Neural cell (in vitro differentiated cells): ENCODE data around the gene ARHGAP35. TPM values are rescaled to one million over a fixed set of nuclear protein-coding genes. Genes with fewer than 3 reads are reported as not detected.

ENCODE experiments used
- H2AFZ ChIP-seq: fragments of 200-600, 300-800 bp; sonication (generic), shearing (Covaris generic); 2 replicates; pipeline ENCODE4 v1.6.0; 2014; ENCODE audit warnings: low read depth, mild to moderate bottlenecking, antibody characterized with exemption, low read length, moderate library complexity
- H3F3A ChIP-seq: fragments of 200-600 bp; shearing (Covaris generic); 2 replicates; pipeline ENCODE4 v1.6.1; 2016; ENCODE audit warnings: mild to moderate bottlenecking, moderate library complexity, mixed read lengths, antibody characterized with exemption, low read length; ENCODE audit not compliant: insufficient read depth, poor library complexity, severe bottlenecking
- H3K27ac ChIP-seq: fragments of 200-600, 300-800 bp; sonication (generic), shearing (Covaris generic); 2 replicates; pipeline ENCODE4 v1.5.1; 2014; ENCODE audit warnings: mild to moderate bottlenecking, low read length, moderate library complexity
- H3K27me3 ChIP-seq: fragments of 300-800, 200-600 bp; sonication (generic), shearing (Covaris generic); 2 replicates; pipeline ENCODE4 v1.6.0; 2014; ENCODE audit warnings: mild to moderate bottlenecking, low read depth, low read length, moderate library complexity; ENCODE audit not compliant: insufficient read depth
- H3K36me3 ChIP-seq: fragments of 300-800, 200-600 bp; sonication (generic), shearing (Covaris generic); 2 replicates; pipeline ENCODE4 v1.5.1; 2014; ENCODE audit warnings: mild to moderate bottlenecking, antibody characterized with exemption, low read length, moderate library complexity; ENCODE audit not compliant: insufficient read depth
- H3K4me2 ChIP-seq: fragments of 300-800, 200-600 bp; sonication (generic), shearing (Covaris generic); 2 replicates; pipeline ENCODE4 v1.6.0; 2014; ENCODE audit warnings: mild to moderate bottlenecking, low read length
- H3K4me3 ChIP-seq: fragments of 300-800, 200-600 bp; sonication (generic), shearing (Covaris generic); 2 replicates; pipeline ENCODE4 v1.5.1; 2014; ENCODE audit warnings: mild to moderate bottlenecking, low read length, moderate library complexity
- H3K79me2 ChIP-seq: fragments of 200-600 bp; shearing (Covaris generic); replicated peaks from 2 replicates; pipeline ENCODE4 v1.6.0; 2014; ENCODE audit warnings: mild to moderate bottlenecking, low read length, moderate library complexity; ENCODE audit not compliant: insufficient read depth
- H3K9ac ChIP-seq: fragments of 300-800, 200-600 bp; sonication (generic), shearing (Covaris generic); 2 replicates; pipeline ENCODE4 v1.6.1; 2016; ENCODE audit warnings: mild to moderate bottlenecking, low read length, mixed read lengths
- H3K9me2 ChIP-seq: fragments of 200-600 bp; shearing (Covaris generic); 2 replicates; pipeline ENCODE4 v1.6.1; 2016; ENCODE audit warnings: mild to moderate bottlenecking, low read length, mixed read lengths; ENCODE audit not compliant: insufficient read depth
- H3K9me3 ChIP-seq: fragments of 200-600, 300-800 bp; sonication (generic), shearing (Covaris generic); 2 replicates; pipeline ENCODE4 v1.6.1; 2016; ENCODE audit warnings: mild to moderate bottlenecking, mixed run types, low read length, moderate library complexity, mixed read lengths
- H4K20me1 ChIP-seq: fragments of 200-600 bp; shearing (Covaris generic); 2 replicates; pipeline ENCODE4 v1.6.1; 2016; ENCODE audit warnings: mild to moderate bottlenecking, mixed run types; ENCODE audit not compliant: insufficient read depth
- CTCF ChIP-seq: fragments of 450-650 bp; IDR thresholded peaks from 2 replicates; pipeline ENCODE4 v1.5.1; 2014; ENCODE audit warnings: antibody characterized with exemption, mild to moderate bottlenecking, moderate library complexity; ENCODE audit not compliant: poor library complexity, severe bottlenecking
- EP300 ChIP-seq: fragments of 450-650 bp; conservative IDR thresholded peaks from 2 replicates; pipeline ENCODE4 v1.6.1; 2014; ENCODE audit warnings: antibody characterized with exemption, mild to moderate bottlenecking, moderate library complexity; ENCODE audit not compliant: poor library complexity, severe bottlenecking
- EZH2 ChIP-seq: fragments of 200-600, 300-800 bp; shearing (Covaris generic), sonication (generic); IDR thresholded peaks from 2 replicates; pipeline ENCODE4 v1.6.1; 2014; ENCODE audit warnings: antibody characterized with exemption, low read length, borderline replicate concordance, mild to moderate bottlenecking; ENCODE audit not compliant: insufficient read depth, poor library complexity, severe bottlenecking
- MXI1 ChIP-seq: fragments of 450-650 bp; conservative IDR thresholded peaks from 2 replicates; pipeline ENCODE4 v1.6.1; 2014; ENCODE audit warnings: antibody characterized with exemption, mild to moderate bottlenecking; ENCODE audit not compliant: poor library complexity, severe bottlenecking
- POLR2AphosphoS5 ChIP-seq: IDR thresholded peaks from 2 replicates; pipeline ENCODE4 v1.6.1; 2012
- RAD21 ChIP-seq: fragments of 450-650 bp; conservative IDR thresholded peaks from 2 replicates; pipeline ENCODE4 v1.6.1; 2014; ENCODE audit warnings: antibody characterized with exemption, mild to moderate bottlenecking, moderate library complexity
- REST ChIP-seq: IDR thresholded peaks from 2 replicates; pipeline ENCODE4 v1.6.1; 2012; ENCODE audit warnings: borderline replicate concordance
- SMC3 ChIP-seq: fragments of 450-650 bp; conservative IDR thresholded peaks from 2 replicates; pipeline ENCODE4 v1.6.1; 2014; ENCODE audit warnings: antibody characterized with exemption, mild to moderate bottlenecking, moderate library complexity; ENCODE audit not compliant: poor library complexity
- TAF1 ChIP-seq: IDR thresholded peaks from 2 replicates; pipeline ENCODE4 v1.6.1; 2012; ENCODE audit warnings: low read depth
- polyA plus RNA-seq: library from polyadenylated mRNA; depleted of rRNA; stranded (reverse); fragments of >200 nt; gene quantifications from 2 replicates; pipeline ENCODE4 v1.2.3, GENCODE V29; 2014

The ARHGAP35 gene
- polyA plus RNA-seq, 1 donor from 2014 or later: 29.5 TPM

- no peak overlapping the region for H3K27ac ChIP-seq
- H3K79me2 ChIP-seq: peaks cover 67% of the 10 kb centered on the region
- peaks cover 8% of the 10 kb centered on the region for H4K20me1 ChIP-seq
- no peak overlapping the region for H3K4me3 ChIP-seq
- no peak overlapping the region for H3K9ac ChIP-seq
- H2AFZ ChIP-seq: no peak overlapping the region
- H3K9me3 ChIP-seq: no peaks in the 10 kb centered on the region
- no peaks in the 10 kb centered on the region for H3K27me3 ChIP-seq
- TF ChIP-seq REST: no peak
- no peak for TF ChIP-seq MXI1
- no peak for TF ChIP-seq TAF1
- no peak for TF ChIP-seq EP300
- no peak for TF ChIP-seq RAD21
- TF ChIP-seq EZH2: no peak
- TF ChIP-seq POLR2AphosphoS5: no peak
- TF ChIP-seq SMC3: no peak
- no peak for TF ChIP-seq CTCF
- no peaks in the 10 kb centered on the region for H3K36me3 ChIP-seq
- H3K9me2 ChIP-seq: no peaks in the 10 kb centered on the region
- H3F3A ChIP-seq: no peaks in the 10 kb centered on the region
- H3K4me2 ChIP-seq: no peak overlapping the region
Measured at GRCh38 chr19:46903458-46903857, 42.7 kb downstream of the ARHGAP35 start.

GRCh38 chr19:46904114-46905060 is 43.6 kb downstream of the ARHGAP35 start:
- Histone ChIP-seq H3K27ac (peak overlapping the region; percentile 34), H4K20me1 (peaks cover 4% of the 10 kb centered on the region), H3K9ac (no peak overlapping the region), H3K9me3 (no peaks in the 10 kb centered on the region), H3F3A (no peaks in the 10 kb centered on the region), H2AFZ (no peak overlapping the region), H3K27me3 (no peaks in the 10 kb centered on the region), H3K4me3 (no peak overlapping the region), H3K9me2 (no peaks in the 10 kb centered on the region), H3K36me3 (no peaks in the 10 kb centered on the region), H3K79me2 (peaks cover 69% of the 10 kb centered on the region), H3K4me2 (no peak overlapping the region)
- TF ChIP-seq MXI1 (no peak), REST (peak; percentile 88)
